Lower leg skin (tissue), 4 donors: ENCODE measurements around the gene PIK3C2B. TPM values are rescaled to one million over a fixed set of nuclear protein-coding genes. Genes with fewer than 3 reads are reported as not detected.

Experiments used
- DNase-seq, 2 donors: peaks; one replicate each; pipeline ENCODE4 v3.0.0-alpha.2; 2019; ENCODE audit warnings: low spot score in 2 of 2
- H3K4me3 ChIP-seq: fragments of 200-600 bp; sonication (generic); 2 replicates; pipeline ENCODE4 v1.5.1; 2017; ENCODE audit warnings: mild to moderate bottlenecking, low read depth; ENCODE audit not compliant: poor library complexity, severe bottlenecking
- POLR2A ChIP-seq, 2 donors: fragments of 450-650 bp; IDR thresholded peaks; one replicate each; pipeline ENCODE4 v1.6.1; 2016 to 2017; ENCODE audit warnings: antibody characterized with exemption in 2 of 2, mild to moderate bottlenecking in 1 of 2, moderate library complexity in 1 of 2
- WGBS, 2 donors: methylation state at CpG; one replicate each; pipeline ENCODE4 v1.1.5; 2018; 5-methylcytosine and 5-hydroxymethylcytosine counted together
- intact Hi-C: fragments of 100-400 bp; cut with DNase I; formaldehyde crosslinking; loops from one replicate; pipeline ENCODE4 v1.15.0; 2023; ENCODE audit warnings: low total_unique reads
- total RNA-seq, 4 donors: library from RNA; depleted of rRNA; stranded (reverse); fragments of >200 nt; gene quantifications; one replicate each; pipeline ENCODE4 v1.1.0, GENCODE V29; 2016
- TF ChIP-seq, protein P1 (sequence below), 3 donors: fragments of 450-650 bp; IDR thresholded peaks; one replicate each; pipeline ENCODE4 v1.5.1; 2016; ENCODE audit warnings: antibody characterized with exemption in 3 of 3, mild to moderate bottlenecking in 3 of 3, moderate library complexity in 2 of 3

Gene PIK3C2B
- total RNA-seq, 4 donors from 2014 or later: 51.7 to 92.1 (median 62.1) TPM

- TF ChIP-seq, protein P1, sequence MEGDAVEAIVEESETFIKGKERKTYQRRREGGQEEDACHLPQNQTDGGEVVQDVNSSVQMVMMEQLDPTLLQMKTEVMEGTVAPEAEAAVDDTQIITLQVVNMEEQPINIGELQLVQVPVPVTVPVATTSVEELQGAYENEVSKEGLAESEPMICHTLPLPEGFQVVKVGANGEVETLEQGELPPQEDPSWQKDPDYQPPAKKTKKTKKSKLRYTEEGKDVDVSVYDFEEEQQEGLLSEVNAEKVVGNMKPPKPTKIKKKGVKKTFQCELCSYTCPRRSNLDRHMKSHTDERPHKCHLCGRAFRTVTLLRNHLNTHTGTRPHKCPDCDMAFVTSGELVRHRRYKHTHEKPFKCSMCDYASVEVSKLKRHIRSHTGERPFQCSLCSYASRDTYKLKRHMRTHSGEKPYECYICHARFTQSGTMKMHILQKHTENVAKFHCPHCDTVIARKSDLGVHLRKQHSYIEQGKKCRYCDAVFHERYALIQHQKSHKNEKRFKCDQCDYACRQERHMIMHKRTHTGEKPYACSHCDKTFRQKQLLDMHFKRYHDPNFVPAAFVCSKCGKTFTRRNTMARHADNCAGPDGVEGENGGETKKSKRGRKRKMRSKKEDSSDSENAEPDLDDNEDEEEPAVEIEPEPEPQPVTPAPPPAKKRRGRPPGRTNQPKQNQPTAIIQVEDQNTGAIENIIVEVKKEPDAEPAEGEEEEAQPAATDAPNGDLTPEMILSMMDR (IDR thresholded peaks at IDR 0.05): no peak
- TF ChIP-seq POLR2A (IDR thresholded peaks at IDR 0.05): no peak
- H3K4me3 ChIP-seq: no peak overlapping the region
- WGBS, 2 donors: 73 to 80% methylated on average over 7 of the region's 7 CpGs
- intact Hi-C loops: loop anchor here (5.0 kb wide), 1 partner anchor 34 kb away; no protein-coding TSS in a partner anchor
- no peak for DNase-seq
Observed at GRCh38 chr1:204448344-204448964, 46.2 kb downstream of the PIK3C2B start.

GRCh38 chr1:204447736-204448135, 46.9 kb downstream of the PIK3C2B start:
- no peak overlapping the region for H3K4me3 ChIP-seq
- DNase-seq: no peak
- 77 to 85% methylated on average over 4 of the region's 4 CpGs for WGBS, 2 donors
- intact Hi-C loops: loop anchor here (5.0 kb wide), 1 partner anchor 35 kb away; no protein-coding TSS in a partner anchor
- TF ChIP-seq, protein P1 (IDR thresholded peaks at IDR 0.05): no peak
- TF ChIP-seq POLR2A (IDR thresholded peaks at IDR 0.05): no peak

- DNase-seq: no peak
- 80 to 81% methylated on average over 6 of the region's 6 CpGs for WGBS, 2 donors
- no peak overlapping the region for H3K4me3 ChIP-seq
- TF ChIP-seq, protein P1 (IDR thresholded peaks at IDR 0.05): no peak
- no peak for TF ChIP-seq POLR2A (IDR thresholded peaks at IDR 0.05)
- intact Hi-C loops: loop anchor here (5.0 kb wide), 1 partner anchor 35 kb away; no protein-coding TSS in a partner anchor
Observed at GRCh38 chr1:204447190-204447589, 47.4 kb downstream of the PIK3C2B start.

GRCh38 chr1:204446413-204447111, 48.0 kb downstream of the PIK3C2B start:
- intact Hi-C loops: loop anchor here (5.0 kb wide), 1 partner anchor 36 kb away; no protein-coding TSS in a partner anchor
- no peak for TF ChIP-seq POLR2A (IDR thresholded peaks at IDR 0.05)
- TF ChIP-seq, protein P1 (IDR thresholded peaks at IDR 0.05): no peak
- H3K4me3 ChIP-seq: no peak overlapping the region
- no peak for DNase-seq
- 52 to 63% methylated on average over 11 of the region's 11 CpGs for WGBS, 2 donors

DNA sequence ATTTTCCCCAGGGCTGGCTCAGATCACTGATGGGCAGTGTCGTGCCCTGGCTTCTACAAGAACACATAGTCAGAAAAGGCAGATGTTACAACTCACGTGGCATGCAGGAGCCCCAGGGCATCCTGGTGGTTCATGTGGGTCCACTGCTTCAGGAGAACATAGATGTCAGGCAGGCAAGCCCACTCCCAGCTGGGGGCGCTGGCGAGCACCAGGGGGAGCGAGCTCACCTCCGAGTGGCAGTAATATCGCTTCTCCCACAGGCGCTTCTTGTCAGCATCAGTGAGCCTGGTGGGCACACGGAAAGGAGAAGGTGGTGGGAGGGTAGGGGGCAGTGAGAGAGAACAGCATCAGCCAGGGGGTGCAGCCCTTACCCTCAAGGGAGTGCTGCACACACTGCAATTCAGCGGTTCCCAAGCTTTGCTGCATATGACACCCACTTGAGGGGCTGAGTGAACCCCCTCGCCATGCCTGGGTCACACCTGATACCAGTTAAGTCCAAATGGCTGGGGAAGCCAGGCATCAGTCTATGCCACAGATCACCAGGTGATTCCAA, 48.7 kb downstream of the PIK3C2B start:
- no peak for DNase-seq
- no peak for TF ChIP-seq POLR2A (IDR thresholded peaks at IDR 0.05)
- TF ChIP-seq, protein P1 (IDR thresholded peaks at IDR 0.05): no peak
- 52 to 68% methylated on average over 10 to 11 of the region's 11 CpGs for WGBS, 2 donors
- H3K4me3 ChIP-seq: no peak overlapping the region
- intact Hi-C loops: loop anchor here (5.0 kb wide), 1 partner anchor 36 kb away; no protein-coding TSS in a partner anchor

Other genes with a start within 250 kb of the PIK3C2B start
- 10 to 100 TPM in 2 of 4 donors, 1 to 10 TPM in 2; 1.7 to 16.4 (median 11.1) TPM for gene PLEKHA6, start 134.9 kb downstream of the PIK3C2B start, total RNA-seq
- gene PPP1R15B, start 83.0 kb downstream of the PIK3C2B start, total RNA-seq: 10 to 100 TPM; 37.9 to 56.4 (median 49.5) TPM
- 10 to 100 TPM; 32.4 to 89.0 (median 43.0) TPM for gene MDM4, start 21.6 kb upstream of the PIK3C2B start, total RNA-seq
- gene LRRN2, start 190.9 kb upstream of the PIK3C2B start, total RNA-seq: under 1 TPM in 2 of 4 donors, not detected in 2; 0.10 to 0.32 TPM